Measurements from ENCODE around the gene VWA2.

The VWA2 gene

GRCh38 chr10:114265392-114266053, 26.5 kb downstream of the VWA2 start:
- H3K4me3 ChIP-seq (ENCODE audit: low read depth, low read length) = no peak overlapping the region
- no peaks in the 10 kb centered on the region for H3K27me3 ChIP-seq (ENCODE audit: control insufficient read depth, insufficient read depth, low read length)
- no peak overlapping the region for H3K9ac ChIP-seq (ENCODE audit: low read depth, low read length)
- no peaks in the 10 kb centered on the region for H3K4me1 ChIP-seq (ENCODE audit: control insufficient read depth, insufficient read depth, low read length)
- no peaks in the 10 kb centered on the region for H3K36me3 ChIP-seq (ENCODE audit: control insufficient read depth, insufficient read depth, low read length)
- H3K9me3 ChIP-seq (ENCODE audit: control insufficient read depth, insufficient read depth, low read length) = no peaks in the 10 kb centered on the region

DNA sequence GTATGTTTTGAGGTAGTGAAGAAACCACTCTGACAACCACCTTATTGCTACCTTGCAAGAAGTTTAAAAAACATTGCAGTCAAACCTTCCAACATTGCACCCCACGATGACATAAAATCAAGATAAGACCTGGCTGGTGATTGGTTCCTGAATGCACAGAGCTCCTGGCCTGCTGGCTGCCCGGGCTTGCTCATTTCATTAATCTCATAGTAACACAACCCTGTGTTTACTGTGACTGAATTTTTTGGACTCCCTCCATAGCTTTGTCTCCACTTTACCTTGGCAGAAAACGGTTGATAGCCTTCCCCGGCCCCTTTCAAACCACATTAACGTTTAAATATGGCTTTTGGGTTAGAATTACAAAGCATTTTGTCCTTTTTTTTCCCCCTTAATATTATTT, 27.5 kb downstream of the VWA2 start:
- Histone ChIP-seq H3K4me1 (ENCODE audit: control insufficient read depth, insufficient read depth, low read length) (no peaks in the 10 kb centered on the region), H3K9ac (ENCODE audit: low read depth, low read length) (no peak overlapping the region), H3K4me3 (ENCODE audit: low read depth, low read length) (no peak overlapping the region), H3K27me3 (ENCODE audit: control insufficient read depth, insufficient read depth, low read length) (no peaks in the 10 kb centered on the region), H3K9me3 (ENCODE audit: control insufficient read depth, insufficient read depth, low read length) (no peaks in the 10 kb centered on the region), H3K36me3 (ENCODE audit: control insufficient read depth, insufficient read depth, low read length) (no peaks in the 10 kb centered on the region)

DNA sequence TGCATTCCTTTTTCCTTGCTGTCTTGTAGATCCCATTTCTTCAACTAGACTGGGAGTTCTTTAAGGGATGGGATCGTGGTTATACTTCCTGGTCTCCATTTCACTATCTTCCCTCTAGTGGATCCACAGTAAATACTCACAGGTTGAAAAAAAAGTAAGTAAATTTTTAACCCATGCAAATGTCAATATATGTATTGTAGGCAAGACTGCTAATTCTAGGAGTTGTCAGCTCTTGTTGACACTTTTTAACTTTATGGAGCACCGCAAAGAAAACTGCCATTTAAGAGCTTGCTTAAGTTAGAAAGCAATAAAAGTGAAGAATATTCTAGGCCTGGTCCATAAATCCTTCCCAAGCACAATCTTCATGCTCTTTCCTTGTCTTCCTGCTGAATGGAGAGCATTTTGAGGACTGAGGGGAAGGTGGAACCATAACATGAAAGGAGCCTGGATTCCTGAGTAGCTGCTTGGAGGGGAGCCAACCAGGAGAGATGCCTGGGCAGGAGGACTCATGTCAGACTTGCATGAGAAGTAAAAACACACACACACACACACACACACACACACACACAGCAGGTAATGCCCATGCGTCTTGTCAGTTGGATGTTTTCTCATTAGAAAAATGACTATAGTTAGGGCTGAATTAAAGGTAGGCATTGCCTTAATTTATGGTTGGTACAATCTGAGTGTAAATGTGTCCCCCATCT, 32.2 kb downstream of the VWA2 start:
- H3K4me3 ChIP-seq (ENCODE audit: low read depth, low read length) = no peak overlapping the region
- H3K27me3 ChIP-seq (ENCODE audit: control insufficient read depth, insufficient read depth, low read length) = no peaks in the 10 kb centered on the region
- no peaks in the 10 kb centered on the region for H3K9me3 ChIP-seq (ENCODE audit: control insufficient read depth, insufficient read depth, low read length)
- no peak overlapping the region for H3K9ac ChIP-seq (ENCODE audit: low read depth, low read length)
- no peaks in the 10 kb centered on the region for H3K4me1 ChIP-seq (ENCODE audit: control insufficient read depth, insufficient read depth, low read length)
- H3K36me3 ChIP-seq (ENCODE audit: control insufficient read depth, insufficient read depth, low read length) = no peaks in the 10 kb centered on the region

- H3K9ac ChIP-seq (ENCODE audit: low read depth, low read length) = no peak overlapping the region
- H3K4me1 ChIP-seq (ENCODE audit: control insufficient read depth, insufficient read depth, low read length) = no peaks in the 10 kb centered on the region
- H3K4me3 ChIP-seq (ENCODE audit: low read depth, low read length) = no peak overlapping the region
- no peaks in the 10 kb centered on the region for H3K9me3 ChIP-seq (ENCODE audit: control insufficient read depth, insufficient read depth, low read length)
- no peaks in the 10 kb centered on the region for H3K36me3 ChIP-seq (ENCODE audit: control insufficient read depth, insufficient read depth, low read length)
- H3K27me3 ChIP-seq (ENCODE audit: control insufficient read depth, insufficient read depth, low read length) = no peaks in the 10 kb centered on the region
Measured at GRCh38 chr10:114271779-114272167, 32.7 kb downstream of the VWA2 start.

DNA sequence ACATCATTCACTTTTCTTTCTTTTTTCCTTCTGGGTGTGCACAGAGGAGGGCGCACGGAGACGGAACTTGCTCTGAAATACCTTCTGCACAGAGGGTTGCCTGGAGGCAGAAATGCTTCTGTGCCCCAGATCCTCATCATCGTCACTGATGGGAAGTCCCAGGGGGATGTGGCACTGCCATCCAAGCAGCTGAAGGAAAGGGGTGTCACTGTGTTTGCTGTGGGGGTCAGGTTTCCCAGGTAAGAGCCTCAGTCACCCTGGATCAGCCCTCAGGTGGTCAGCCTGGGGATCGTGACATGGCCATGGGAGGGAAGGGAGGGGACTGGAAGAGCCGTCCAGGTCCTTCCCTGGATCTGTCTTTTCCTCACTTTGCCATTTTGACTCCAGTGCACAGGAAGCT, 33.6 kb downstream of the VWA2 start:
- H3K36me3 ChIP-seq (ENCODE audit: control insufficient read depth, insufficient read depth, low read length) = no peaks in the 10 kb centered on the region
- H3K27me3 ChIP-seq (ENCODE audit: control insufficient read depth, insufficient read depth, low read length) = no peaks in the 10 kb centered on the region
- H3K9ac ChIP-seq (ENCODE audit: low read depth, low read length) = no peak overlapping the region
- H3K9me3 ChIP-seq (ENCODE audit: control insufficient read depth, insufficient read depth, low read length) = no peaks in the 10 kb centered on the region
- no peaks in the 10 kb centered on the region for H3K4me1 ChIP-seq (ENCODE audit: control insufficient read depth, insufficient read depth, low read length)
- no peak overlapping the region for H3K4me3 ChIP-seq (ENCODE audit: low read depth, low read length)

- H3K4me3 ChIP-seq (ENCODE audit: low read depth, low read length) = no peak overlapping the region
- no peaks in the 10 kb centered on the region for H3K36me3 ChIP-seq (ENCODE audit: control insufficient read depth, insufficient read depth, low read length)
- H3K27me3 ChIP-seq (ENCODE audit: control insufficient read depth, insufficient read depth, low read length) = no peaks in the 10 kb centered on the region
- H3K9ac ChIP-seq (ENCODE audit: low read depth, low read length) = no peak overlapping the region
- no peaks in the 10 kb centered on the region for H3K4me1 ChIP-seq (ENCODE audit: control insufficient read depth, insufficient read depth, low read length)
- H3K9me3 ChIP-seq (ENCODE audit: control insufficient read depth, insufficient read depth, low read length) = no peaks in the 10 kb centered on the region
Measured at GRCh38 chr10:114273910-114274309, 34.9 kb downstream of the VWA2 start.

DNA sequence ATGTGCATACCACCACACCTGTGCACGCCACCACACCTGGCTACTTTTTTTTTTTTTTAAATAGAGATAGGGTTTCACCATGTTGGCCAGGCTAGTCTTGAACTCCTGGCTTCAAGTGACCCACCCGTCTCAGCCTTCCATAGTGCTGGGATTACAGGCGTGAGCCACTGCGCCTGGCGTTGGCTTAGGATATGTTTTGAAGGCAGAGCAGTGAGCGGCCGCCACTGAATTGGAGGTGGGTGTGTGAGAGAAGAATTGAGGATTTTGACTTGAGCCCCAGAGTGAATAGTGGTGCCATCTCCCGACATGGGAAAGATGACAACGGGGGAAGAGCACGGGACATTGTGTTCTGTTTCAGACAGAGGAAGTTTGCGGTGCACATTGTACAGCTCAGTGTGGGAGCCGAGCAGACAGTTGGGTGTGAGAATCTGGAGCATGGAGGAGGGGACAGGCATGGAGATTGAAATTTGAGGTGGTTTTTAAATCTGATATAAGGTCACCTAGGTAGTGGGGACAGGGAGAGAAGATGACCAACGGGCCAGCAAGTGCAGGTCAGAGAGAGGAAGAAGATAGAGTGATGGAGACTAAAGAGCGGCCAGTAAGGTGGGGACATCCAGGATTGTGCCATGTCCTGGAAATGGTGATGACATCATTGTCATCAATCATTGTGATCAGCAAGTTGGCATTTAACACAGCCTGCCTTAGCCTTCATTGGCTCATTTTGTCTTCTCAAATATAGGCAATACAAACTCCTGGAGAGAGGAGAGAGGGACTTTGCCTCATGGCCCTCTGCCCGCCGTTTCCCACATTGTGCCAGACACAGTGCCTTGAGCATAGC, 35.8 kb downstream of the VWA2 start:
- H3K36me3 ChIP-seq (ENCODE audit: control insufficient read depth, insufficient read depth, low read length) = no peaks in the 10 kb centered on the region
- H3K9me3 ChIP-seq (ENCODE audit: control insufficient read depth, insufficient read depth, low read length) = no peaks in the 10 kb centered on the region
- no peaks in the 10 kb centered on the region for H3K4me1 ChIP-seq (ENCODE audit: control insufficient read depth, insufficient read depth, low read length)
- H3K27me3 ChIP-seq (ENCODE audit: control insufficient read depth, insufficient read depth, low read length) = no peaks in the 10 kb centered on the region
- H3K4me3 ChIP-seq (ENCODE audit: low read depth, low read length) = no peak overlapping the region
- no peak overlapping the region for H3K9ac ChIP-seq (ENCODE audit: low read depth, low read length)

- H3K9me3 ChIP-seq (ENCODE audit: control insufficient read depth, insufficient read depth, low read length) = no peaks in the 10 kb centered on the region
- no peaks in the 10 kb centered on the region for H3K27me3 ChIP-seq (ENCODE audit: control insufficient read depth, insufficient read depth, low read length)
- H3K4me3 ChIP-seq (ENCODE audit: low read depth, low read length) = no peak overlapping the region
- H3K36me3 ChIP-seq (ENCODE audit: control insufficient read depth, insufficient read depth, low read length) = no peaks in the 10 kb centered on the region
- H3K4me1 ChIP-seq (ENCODE audit: control insufficient read depth, insufficient read depth, low read length) = no peaks in the 10 kb centered on the region
- H3K9ac ChIP-seq (ENCODE audit: low read depth, low read length) = no peak overlapping the region
Measured at GRCh38 chr10:114276066-114276465, 37.0 kb downstream of the VWA2 start.

DNA sequence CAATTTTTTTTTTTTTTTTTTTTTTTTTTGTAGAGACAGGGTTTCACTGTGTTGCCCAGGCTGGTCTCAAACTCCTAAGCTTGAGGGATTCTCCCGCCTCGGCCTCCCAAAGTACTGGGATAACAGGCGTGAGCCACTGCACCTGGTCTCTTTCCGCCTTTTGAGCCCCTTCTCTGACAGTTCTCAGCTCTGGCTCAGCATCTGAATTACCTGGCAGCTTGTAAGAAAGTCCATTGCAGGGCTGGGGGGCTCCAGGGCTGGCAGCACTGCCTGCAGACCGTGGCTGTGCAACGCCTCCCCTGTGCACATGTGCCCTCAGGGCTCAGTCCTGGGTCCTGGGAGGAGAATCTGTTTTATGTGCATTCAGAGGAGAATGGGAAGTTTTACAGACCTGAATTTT, 37.6 kb downstream of the VWA2 start:
- Histone ChIP-seq H3K4me1 (ENCODE audit: control insufficient read depth, insufficient read depth, low read length) (no peaks in the 10 kb centered on the region), H3K27me3 (ENCODE audit: control insufficient read depth, insufficient read depth, low read length) (no peaks in the 10 kb centered on the region), H3K36me3 (ENCODE audit: control insufficient read depth, insufficient read depth, low read length) (no peaks in the 10 kb centered on the region), H3K4me3 (ENCODE audit: low read depth, low read length) (no peak overlapping the region), H3K9me3 (ENCODE audit: control insufficient read depth, insufficient read depth, low read length) (no peaks in the 10 kb centered on the region), H3K9ac (ENCODE audit: low read depth, low read length) (no peak overlapping the region)

GRCh38 chr10:114278140-114278883, 39.3 kb downstream of the VWA2 start:
- no peaks in the 10 kb centered on the region for H3K9me3 ChIP-seq (ENCODE audit: control insufficient read depth, insufficient read depth, low read length)
- no peaks in the 10 kb centered on the region for H3K4me1 ChIP-seq (ENCODE audit: control insufficient read depth, insufficient read depth, low read length)
- no peak overlapping the region for H3K9ac ChIP-seq (ENCODE audit: low read depth, low read length)
- H3K27me3 ChIP-seq (ENCODE audit: control insufficient read depth, insufficient read depth, low read length) = no peaks in the 10 kb centered on the region
- H3K36me3 ChIP-seq (ENCODE audit: control insufficient read depth, insufficient read depth, low read length) = no peaks in the 10 kb centered on the region
- H3K4me3 ChIP-seq (ENCODE audit: low read depth, low read length) = no peak overlapping the region

- Histone ChIP-seq H3K4me1 (ENCODE audit: control insufficient read depth, insufficient read depth, low read length) (no peaks in the 10 kb centered on the region), H3K27me3 (ENCODE audit: control insufficient read depth, insufficient read depth, low read length) (no peaks in the 10 kb centered on the region), H3K9ac (ENCODE audit: low read depth, low read length) (no peak overlapping the region), H3K4me3 (ENCODE audit: low read depth, low read length) (no peak overlapping the region), H3K36me3 (ENCODE audit: control insufficient read depth, insufficient read depth, low read length) (no peaks in the 10 kb centered on the region), H3K9me3 (ENCODE audit: control insufficient read depth, insufficient read depth, low read length) (no peaks in the 10 kb centered on the region)
Measured at GRCh38 chr10:114278884-114279191, 39.8 kb downstream of the VWA2 start.

All from iPS-15b (cell line).